GM19035 (cell line): Measurements from ENCODE around the gene NCF1.
"Not testable (repeated sequence)": the region's sequence is repeated elsewhere in the genome, so short reads cannot be mapped to it uniquely, and the experiment has no call there.

Source experiments
- ATAC-seq: cut with Tn5 transposase; IDR thresholded peaks from one replicate; pipeline ENCODE4 v1.9.1; 2021; ENCODE audit not compliant: unreplicated experiment

Gene NCF1

GRCh38 chr7:74773760-74774750, at the start of gene NCF1:
Gene NCF1 (plus strand): TSS chr7:74774011. CDS start chr7:74774032, 21 bp downstream.
- ATAC-seq: peak; percentile 79

GRCh38 chr7:74725840-74726239, 48.0 kb upstream of the NCF1 start:
- ATAC-seq: no peak

- no peak for ATAC-seq
These were observed 47.3 kb upstream of the NCF1 start for GRCh38 chr7:74726309-74727101.

GRCh38 chr7:74728686-74729085, 45.1 kb upstream of the NCF1 start:
- not testable (repeated sequence) for ATAC-seq

GRCh38 chr7:74730186-74730585, 43.6 kb upstream of the NCF1 start:
- not testable (repeated sequence) for ATAC-seq

GRCh38 chr7:74739974-74740703, 33.7 kb upstream of the NCF1 start:
- ATAC-seq: not testable (repeated sequence)

GRCh38 chr7:74743936-74744557, 29.8 kb upstream of the NCF1 start:
- not testable (repeated sequence) for ATAC-seq

GRCh38 chr7:74753921-74754482, 19.8 kb upstream of the NCF1 start:
- ATAC-seq: not testable (repeated sequence)

GRCh38 chr7:74756673-74757072, 17.1 kb upstream of the NCF1 start:
- not testable (repeated sequence) for ATAC-seq

- not testable (repeated sequence) for ATAC-seq
These were observed 15.5 kb upstream of the NCF1 start for GRCh38 chr7:74758268-74758667.

GRCh38 chr7:74758982-74759381, 14.8 kb upstream of the NCF1 start:
- not testable (repeated sequence) for ATAC-seq

GRCh38 chr7:74765205-74765918, 8.4 kb upstream of the NCF1 start:
- ATAC-seq: not testable (repeated sequence)

GRCh38 chr7:74766509-74766908, 7.3 kb upstream of the NCF1 start:
- ATAC-seq: not testable (repeated sequence)

GRCh38 chr7:74766991-74767390, 6.8 kb upstream of the NCF1 start:
- not testable (repeated sequence) for ATAC-seq

- ATAC-seq: not testable (repeated sequence)
These were observed 3.7 kb upstream of the NCF1 start for GRCh38 chr7:74770062-74770461.

GRCh38 chr7:74772093-74772492, 1.7 kb upstream of the NCF1 start:
- ATAC-seq: not testable (repeated sequence)

- ATAC-seq: not testable (repeated sequence)
These were observed 1.3 kb downstream of the NCF1 start for GRCh38 chr7:74775111-74775510.

GRCh38 chr7:74779053-74779452, 5.2 kb downstream of the NCF1 start:
- ATAC-seq: not testable (repeated sequence)

- ATAC-seq: not testable (repeated sequence)
These were observed 7.9 kb downstream of the NCF1 start for GRCh38 chr7:74781746-74782145.
